Motor neuron (in vitro differentiated cells): Measurements from ENCODE around the gene CLK2. TPM values are rescaled to one million over a fixed set of nuclear protein-coding genes. Genes with fewer than 3 reads are reported as not detected.

Experiments used
- ATAC-seq, 8 experiments: fragments of 200-7000 bp; cut with Tn5 transposase; replicated peaks in 6 of 8; 2 replicates each; pipeline ENCODE4 v1.8.0; 2021; ENCODE audit warnings: mild to moderate bottlenecking in 8 of 8, moderate library complexity in 8 of 8
- H3K27ac ChIP-seq, 2 donors: fragments of 250-450 bp; sonication (Bioruptor Pico); 2 replicates each; pipeline ENCODE4 v1.9.0; 2021; ENCODE audit warnings: antibody characterized with exemption in 2 of 2, mild to moderate bottlenecking in 2 of 2, moderate library complexity in 1 of 2
- H3K4me1 ChIP-seq, 2 donors: fragments of 250-450 bp; sonication (Bioruptor Pico); replicated peaks in 1 of 2; 2 replicates each; pipeline ENCODE4 v1.6.1; 2021; ENCODE audit warnings: antibody characterized with exemption in 2 of 2, mild to moderate bottlenecking in 2 of 2, moderate library complexity in 1 of 2
- H3K4me3 ChIP-seq, 5 donors: fragments of 250-450 bp; sonication (Bioruptor Pico); 2 replicates each; pipeline ENCODE4 v1.9.0; 2021; ENCODE audit warnings: antibody characterized with exemption in 5 of 5, mild to moderate bottlenecking in 5 of 5, moderate library complexity in 4 of 5
- WGBS, 10 experiments: fragments of 450-650 bp; shearing (Covaris generic); methylation state at CpG; one replicate each; pipeline ENCODE4 v1.0.0; 2022; 5-methylcytosine and 5-hydroxymethylcytosine counted together
- in situ Hi-C, 9 experiments: fragments of 400-800 bp; cut with MboI; loops; one replicate each; pipeline ENCODE4 v1.15.0; 2021; ENCODE audit warnings: low sequenced_read_pairs in 9 of 9, low pct_unique_long_range_greater_than_20kb in 2 of 9; ENCODE audit not compliant: unreplicated experiment in 9 of 9
- total RNA-seq, 8 experiments: library from RNA; unstranded; fragments of 300-600 nt; gene quantifications; 2 replicates each; pipeline versions ENCODE4 v1.2.3 to v1.2.4, GENCODE V29; 2022

Gene CLK2
- 100 to 1,000 TPM in 1 of 8 experiments, 10 to 100 TPM in 7; 25.4 to 103 (median 48.0) TPM for total RNA-seq

DNA sequence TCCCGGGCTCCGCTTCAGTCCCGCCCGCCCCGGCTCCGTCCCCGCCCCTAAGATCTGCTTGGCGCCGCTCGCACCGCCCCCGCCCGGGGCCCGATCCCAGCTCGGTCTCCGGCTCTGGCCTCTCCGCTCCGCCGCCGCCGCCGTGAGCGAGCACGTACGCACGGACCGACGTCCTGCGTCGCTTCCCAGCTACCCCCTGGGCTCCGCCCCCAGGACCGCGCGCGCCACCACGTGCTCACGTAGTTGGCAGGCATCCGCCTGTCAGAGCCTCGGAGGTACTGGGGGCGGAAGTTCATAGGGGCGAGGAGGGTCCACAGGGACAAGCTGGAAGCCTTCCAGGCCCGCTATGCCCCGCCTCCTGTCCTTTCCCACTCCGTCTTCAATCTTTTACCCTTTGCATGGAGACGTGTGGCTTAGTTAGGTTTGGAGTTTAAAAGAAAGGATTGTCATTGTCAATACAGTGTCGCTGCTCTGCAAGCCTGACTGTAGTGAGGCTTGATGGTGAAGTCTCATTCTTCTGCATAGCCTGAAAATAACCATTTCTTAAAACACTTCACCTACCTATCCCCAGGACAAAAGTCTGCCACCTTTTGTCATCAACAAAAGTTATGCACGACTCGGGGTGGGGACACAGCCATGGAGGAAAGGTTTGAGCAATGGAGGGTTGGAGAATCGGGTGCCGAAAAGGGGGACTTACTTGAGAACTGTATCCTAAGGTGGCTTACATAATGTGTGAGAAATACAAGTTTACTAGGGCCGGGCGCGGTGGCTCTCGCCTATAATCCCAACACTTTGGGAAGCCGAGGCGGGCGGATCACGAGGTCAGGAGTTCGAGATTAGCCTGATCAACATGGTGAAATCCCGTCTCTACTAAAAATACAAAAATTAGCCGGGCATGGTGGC lies at the start of gene CLK2:
Gene CLK2, minus strand, starts transcription at position 162 of the 903 bp plus-strand sequence. CDS start 2,527 bp downstream, outside the sequence.
- peak within 1 kb of the TSS; percentile 95 to 96 for H3K27ac ChIP-seq
- peak; percentile 76 to 86 (median 78) for ATAC-seq
- WGBS, 10 experiments: 0 to 92% (median 27%) methylated on average over 1 to 22 of the region's 61 CpGs; no CpG with 5 or more reads in 2 of the 10 experiments
- peaks cover 12 to 14% of the 10 kb centered on the region in 2 donors for H3K4me1 ChIP-seq
- peak within 1 kb of the TSS; percentile 81 to 93 (median 87) for H3K4me3 ChIP-seq
- in situ Hi-C loops: no loop called here

GRCh38 chr1:155322571-155322952 lies 49.3 kb upstream of the CLK2 start:
- in situ Hi-C loops: no loop called here
- no peak for ATAC-seq
- peak overlapping the region; percentile 77 to 90 for H3K27ac ChIP-seq
- peak overlapping the region; percentile 65 to 91 (median 78) for H3K4me3 ChIP-seq
- 0 to 6% (median 1%) methylated on average over 1 to 14 of the region's 28 CpGs; no CpG with 5 or more reads in 1 of the 10 experiments for WGBS, 10 experiments
- peaks cover 17 to 23% of the 10 kb centered on the region in 2 donors for H3K4me1 ChIP-seq

DNA sequence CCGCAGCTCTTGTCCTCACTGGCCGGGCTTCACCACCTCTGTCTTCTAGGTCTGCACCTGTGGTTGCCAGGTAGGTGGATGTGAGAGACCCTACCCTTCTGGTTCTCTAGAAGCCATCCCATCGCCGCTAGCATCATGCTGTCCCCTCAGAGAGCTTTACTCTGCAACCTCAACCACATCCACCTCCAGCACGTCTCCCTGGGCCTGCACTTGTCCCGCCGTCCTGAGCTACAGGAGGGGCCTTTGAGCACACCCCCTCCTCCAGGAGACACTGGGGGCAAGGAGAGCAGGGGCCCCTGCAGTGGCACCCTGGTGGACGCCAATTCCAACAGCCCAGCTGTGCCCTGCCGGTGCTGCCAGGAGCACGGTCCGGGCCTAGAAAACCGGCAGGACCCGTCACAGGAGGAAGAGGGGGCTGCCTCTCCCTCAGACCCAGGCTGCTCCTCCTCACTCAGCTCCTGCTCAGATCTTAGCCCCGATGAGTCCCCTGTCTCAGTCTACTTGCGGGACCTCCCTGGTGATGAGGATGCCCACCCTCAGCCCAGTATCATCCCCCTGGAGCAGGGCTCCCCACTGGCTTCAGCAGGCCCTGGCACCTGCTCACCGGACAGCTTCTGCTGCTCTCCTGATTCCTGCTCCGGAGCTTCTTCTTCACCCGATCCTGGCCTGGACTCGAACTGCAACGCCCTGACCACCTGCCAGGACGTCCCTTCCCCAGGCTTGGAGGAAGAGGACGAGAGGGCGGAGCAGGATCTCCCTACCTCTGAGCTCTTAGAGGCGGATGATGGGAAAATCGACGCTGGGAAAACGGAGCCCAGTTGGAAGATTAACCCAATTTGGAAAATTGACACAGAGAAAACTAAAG lies 48.6 kb upstream of the CLK2 start:
- Histone ChIP-seq H3K27ac (peak overlapping the region; percentile 77 to 90), H3K4me3 (peak overlapping the region; percentile 65 to 91 (median 78)), H3K4me1 (peaks cover 17 to 23% of the 10 kb centered on the region in 2 donors)
- ATAC-seq: no peak
- in situ Hi-C loops: no loop called here
- 0 to 49% (median 19%) methylated on average over 1 to 15 of the region's 27 CpGs for WGBS, 10 experiments

- peak; percentile 4 to 64 (median 48) for ATAC-seq
- Histone ChIP-seq H3K27ac (peak within 1 kb of the TSS; percentile 77 to 90), H3K4me1 (peaks cover 17 to 23% of the 10 kb centered on the region in 2 donors), H3K4me3 (peak within 1 kb of the TSS; percentile 65 to 91 (median 78))
- 0 to 20% (median 9%) methylated on average over 1 to 20 of the region's 51 CpGs; no CpG with 5 or more reads in 3 of the 10 experiments for WGBS, 10 experiments
- in situ Hi-C loops: no loop called here
Observed at GRCh38 chr1:155320661-155321617, 47.6 kb upstream of the CLK2 start, which contains the start of gene RUSC1. Gene RUSC1, plus strand, starts transcription at chr1:155320894. Its CDS starts 880 bp downstream, at chr1:155321774.

- 20 to 83% (median 51%) methylated on average over 1 to 10 of the region's 11 CpGs; no CpG with 5 or more reads in 2 of the 10 experiments for WGBS, 10 experiments
- Histone ChIP-seq H3K27ac (peak overlapping the region; percentile 77 to 90), H3K4me3 (peak overlapping the region; percentile 65 to 91 (median 78)), H3K4me1 (peaks cover 17 to 21% of the 10 kb centered on the region in 2 donors)
- in situ Hi-C loops: no loop called here
- ATAC-seq: peak in 1 of 8 experiments; percentile 2
Observed at GRCh38 chr1:155320252-155320651, 46.9 kb upstream of the CLK2 start.

GRCh38 chr1:155319536-155319935 lies 46.2 kb upstream of the CLK2 start:
- peak overlapping the region in 1 of 2 donors; percentile 77 for H3K27ac ChIP-seq
- 96 to 100% (median 100%) methylated on average over 1 to 4 of the region's 5 CpGs; no CpG with 5 or more reads in 5 of the 10 experiments for WGBS, 10 experiments
- in situ Hi-C loops: no loop called here
- H3K4me3 ChIP-seq: no peak overlapping the region
- peaks cover 15 to 18% of the 10 kb centered on the region in 2 donors for H3K4me1 ChIP-seq
- no peak for ATAC-seq

DNA sequence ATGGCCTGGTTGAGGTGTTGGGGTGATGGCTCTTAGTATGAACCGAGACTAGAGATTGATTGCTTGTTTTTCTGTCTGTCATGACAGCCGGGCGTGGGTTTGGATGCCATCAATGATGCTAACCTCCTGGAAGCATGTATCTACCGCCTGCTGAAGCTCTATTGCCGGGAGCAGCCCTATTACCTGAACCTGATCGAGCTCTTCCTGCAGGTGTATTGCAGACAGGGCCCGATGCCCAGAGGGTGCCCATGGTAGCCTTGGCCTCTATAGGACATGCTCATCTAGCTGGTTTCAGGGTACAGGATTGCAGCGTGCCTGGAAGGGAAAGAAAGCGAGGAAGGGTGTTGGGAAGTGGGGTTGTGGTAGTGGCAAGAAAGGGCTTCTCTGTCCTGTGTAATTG lies 44.8 kb upstream of the CLK2 start:
- ATAC-seq: no peak
- H3K27ac ChIP-seq: no peak overlapping the region
- WGBS, 10 experiments: 93 to 100% (median 95%) methylated on average over 2 to 9 of the region's 9 CpGs; no CpG with 5 or more reads in 2 of the 10 experiments
- peaks cover 15 to 18% of the 10 kb centered on the region in 2 donors for H3K4me1 ChIP-seq
- in situ Hi-C loops: no loop called here
- no peak overlapping the region for H3K4me3 ChIP-seq

GRCh38 chr1:155316922-155317321 lies 43.6 kb upstream of the CLK2 start:
- 82 to 100% (median 100%) methylated on average over 1 to 3 of the region's 3 CpGs; no CpG with 5 or more reads in 1 of the 10 experiments for WGBS, 10 experiments
- in situ Hi-C loops: no loop called here
- Histone ChIP-seq H3K4me1 (peaks cover 12% of the 10 kb centered on the region in 2 donors), H3K4me3 (no peak overlapping the region), H3K27ac (no peak overlapping the region)
- ATAC-seq: no peak

GRCh38 chr1:155313261-155313660 lies 40.0 kb upstream of the CLK2 start:
- H3K4me1 ChIP-seq: peaks cover 8 to 13% of the 10 kb centered on the region in 2 donors

GRCh38 chr1:155309423-155310021 lies 36.2 kb upstream of the CLK2 start:
- peak overlapping the region; percentile 66 to 94 (median 75) for H3K4me3 ChIP-seq
- H3K27ac ChIP-seq: peak overlapping the region; percentile 77 to 89
- WGBS, 10 experiments: 0 to 14% (median 0%) methylated on average over 1 to 4 of the region's 11 CpGs; no CpG with 5 or more reads in 7 of the 10 experiments
- in situ Hi-C loops: no loop called here
- H3K4me1 ChIP-seq: peaks cover 16 to 21% of the 10 kb centered on the region in 2 donors
- ATAC-seq: peak in 1 of 8 experiments; percentile 3

More at GRCh38 chr1:155313261-155313660, 40.0 kb upstream of the CLK2 start:
- no peak for ATAC-seq
- H3K4me3 ChIP-seq: no peak overlapping the region
- in situ Hi-C loops: no loop called here
- H3K27ac ChIP-seq: no peak overlapping the region
- WGBS, 10 experiments: 80 to 100% (median 92%) methylated on average over 1 to 6 of the region's 8 CpGs; no CpG with 5 or more reads in 3 of the 10 experiments
